Stimulated activated memory B cell treated with anti-CD40 and anti-IgM and Interleukin-4, amounts not matched to agents 10 μg/mL and 1 μg/mL and 100 μg/mL, for 72 hours (primary cell): ENCODE data around the gene COL10A1.

Experiments used
- ATAC-seq: fragments of 150-1000 bp; cut with Tn5 transposase; 2 replicates; pipeline ENCODE4 v1.10.0; 2021
- H3K27ac Mint-ChIP-seq: one replicate; pipeline ENCODE4 v1.8.0; 2022; ENCODE audit warnings: mild to moderate bottlenecking, mixed read lengths
- H3K27me3 Mint-ChIP-seq: one replicate; pipeline ENCODE4 v1.8.0; 2022; ENCODE audit warnings: mixed read lengths
- H3K36me3 Mint-ChIP-seq: one replicate; pipeline ENCODE4 v1.8.0; 2022; ENCODE audit warnings: mixed read lengths
- H3K4me1 Mint-ChIP-seq: one replicate; pipeline ENCODE4 v1.8.0; 2022; ENCODE audit warnings: mixed read lengths
- H3K4me3 Mint-ChIP-seq: one replicate; pipeline ENCODE4 v1.8.0; 2022; ENCODE audit warnings: mild to moderate bottlenecking, moderate library complexity, mixed read lengths
- H3K9me3 Mint-ChIP-seq: one replicate; pipeline ENCODE4 v1.8.0; 2022; ENCODE audit warnings: mixed read lengths

COL10A1 gene

GRCh38 chr6:116145803-116146675 lies 20.1 kb upstream of the COL10A1 start:
- Mint-ChIP-seq H3K27me3 (no peaks in the 10 kb centered on the region), H3K27ac (no peak overlapping the region), H3K4me1 (no peaks in the 10 kb centered on the region), H3K36me3 (no peaks in the 10 kb centered on the region), H3K9me3 (no peaks in the 10 kb centered on the region), H3K4me3 (no peak overlapping the region)
- ATAC-seq, result no peak

GRCh38 chr6:116144605-116145004 lies 18.7 kb upstream of the COL10A1 start:
- no peak overlapping the region for H3K27ac Mint-ChIP-seq
- H3K4me1 Mint-ChIP-seq, result no peaks in the 10 kb centered on the region
- no peak for ATAC-seq
- no peaks in the 10 kb centered on the region for H3K9me3 Mint-ChIP-seq
- no peaks in the 10 kb centered on the region for H3K27me3 Mint-ChIP-seq
- H3K36me3 Mint-ChIP-seq, result peaks cover 8% of the 10 kb centered on the region
- no peak overlapping the region for H3K4me3 Mint-ChIP-seq

- Mint-ChIP-seq H3K36me3 (peaks cover 22% of the 10 kb centered on the region), H3K27ac (no peak overlapping the region), H3K4me1 (peaks cover 6% of the 10 kb centered on the region), H3K9me3 (no peaks in the 10 kb centered on the region), H3K27me3 (no peaks in the 10 kb centered on the region), H3K4me3 (no peak overlapping the region)
- ATAC-seq, result no peak
Observed at GRCh38 chr6:116139917-116140316, 14.0 kb upstream of the COL10A1 start.

- H3K4me3 Mint-ChIP-seq, result no peak overlapping the region
- no peaks in the 10 kb centered on the region for H3K9me3 Mint-ChIP-seq
- peaks cover 45% of the 10 kb centered on the region for H3K36me3 Mint-ChIP-seq
- no peak overlapping the region for H3K27ac Mint-ChIP-seq
- peaks cover 6% of the 10 kb centered on the region for H3K4me1 Mint-ChIP-seq
- no peaks in the 10 kb centered on the region for H3K27me3 Mint-ChIP-seq
- peak; percentile 20 for ATAC-seq
Observed at GRCh38 chr6:116136933-116137340, 11.0 kb upstream of the COL10A1 start.

GRCh38 chr6:116136373-116136772 lies 10.4 kb upstream of the COL10A1 start:
- Mint-ChIP-seq H3K4me3 (no peak overlapping the region), H3K4me1 (peaks cover 6% of the 10 kb centered on the region), H3K36me3 (peaks cover 50% of the 10 kb centered on the region), H3K9me3 (peaks cover 3% of the 10 kb centered on the region), H3K27me3 (no peaks in the 10 kb centered on the region), H3K27ac (no peak overlapping the region)
- ATAC-seq, result no peak

- no peaks in the 10 kb centered on the region for H3K27me3 Mint-ChIP-seq
Observed at GRCh38 chr6:116133453-116133852, 7.5 kb upstream of the COL10A1 start.

GRCh38 chr6:116127771-116128493 lies 2.0 kb upstream of the COL10A1 start:
- Mint-ChIP-seq H3K27ac (no peak overlapping the region), H3K36me3 (peaks cover 37% of the 10 kb centered on the region), H3K4me3 (no peak overlapping the region), H3K4me1 (no peaks in the 10 kb centered on the region), H3K9me3 (peaks cover 3% of the 10 kb centered on the region), H3K27me3 (no peaks in the 10 kb centered on the region)
- ATAC-seq, result no peak

More at GRCh38 chr6:116133453-116133852, 7.5 kb upstream of the COL10A1 start:
- Mint-ChIP-seq H3K4me3 (no peak overlapping the region), H3K36me3 (peaks cover 56% of the 10 kb centered on the region), H3K4me1 (peaks cover 6% of the 10 kb centered on the region), H3K9me3 (peaks cover 3% of the 10 kb centered on the region), H3K27ac (no peak overlapping the region)
- no peak for ATAC-seq

GRCh38 chr6:116120430-116120829 lies 5.5 kb downstream of the COL10A1 start:
- ATAC-seq, result no peak
- Mint-ChIP-seq H3K36me3 (peaks cover 16% of the 10 kb centered on the region), H3K4me1 (no peaks in the 10 kb centered on the region), H3K27ac (no peak overlapping the region), H3K4me3 (no peak overlapping the region), H3K9me3 (no peaks in the 10 kb centered on the region), H3K27me3 (no peaks in the 10 kb centered on the region)

- Mint-ChIP-seq H3K27ac (no peak overlapping the region), H3K4me1 (no peaks in the 10 kb centered on the region), H3K27me3 (no peaks in the 10 kb centered on the region), H3K4me3 (no peak overlapping the region), H3K9me3 (no peaks in the 10 kb centered on the region), H3K36me3 (peaks cover 28% of the 10 kb centered on the region)
- no peak for ATAC-seq
Observed at GRCh38 chr6:116118608-116119007, 7.3 kb downstream of the COL10A1 start.

GRCh38 chr6:116115781-116116180 lies 10.2 kb downstream of the COL10A1 start:
- Mint-ChIP-seq H3K9me3 (no peaks in the 10 kb centered on the region), H3K27me3 (no peaks in the 10 kb centered on the region), H3K36me3 (peaks cover 38% of the 10 kb centered on the region), H3K4me1 (no peaks in the 10 kb centered on the region), H3K4me3 (no peak overlapping the region), H3K27ac (no peak overlapping the region)
- ATAC-seq, result no peak

- H3K36me3 Mint-ChIP-seq, result peaks cover 58% of the 10 kb centered on the region
Observed at GRCh38 chr6:116113386-116113785, 12.5 kb downstream of the COL10A1 start.

GRCh38 chr6:116111552-116112528 lies 14.1 kb downstream of the COL10A1 start:
- no peak for ATAC-seq
- no peak overlapping the region for H3K27ac Mint-ChIP-seq
- H3K27me3 Mint-ChIP-seq, result no peaks in the 10 kb centered on the region
- peaks cover 58% of the 10 kb centered on the region for H3K36me3 Mint-ChIP-seq
- H3K4me3 Mint-ChIP-seq, result no peak overlapping the region
- H3K9me3 Mint-ChIP-seq, result no peaks in the 10 kb centered on the region
- H3K4me1 Mint-ChIP-seq, result no peaks in the 10 kb centered on the region

More at GRCh38 chr6:116113386-116113785, 12.5 kb downstream of the COL10A1 start:
- no peaks in the 10 kb centered on the region for H3K9me3 Mint-ChIP-seq
- H3K4me1 Mint-ChIP-seq, result no peaks in the 10 kb centered on the region
- no peak for ATAC-seq
- H3K27ac Mint-ChIP-seq, result no peak overlapping the region
- no peaks in the 10 kb centered on the region for H3K27me3 Mint-ChIP-seq
- no peak overlapping the region for H3K4me3 Mint-ChIP-seq

GRCh38 chr6:116108836-116109235 lies 17.1 kb downstream of the COL10A1 start:
- Mint-ChIP-seq H3K4me3 (no peak overlapping the region), H3K27me3 (no peaks in the 10 kb centered on the region), H3K36me3 (peaks cover 56% of the 10 kb centered on the region), H3K4me1 (peaks cover 22% of the 10 kb centered on the region), H3K9me3 (no peaks in the 10 kb centered on the region), H3K27ac (no peak overlapping the region)
- ATAC-seq, result no peak

- Mint-ChIP-seq H3K27ac (peak overlapping the region; percentile 33), H3K36me3 (peaks cover 38% of the 10 kb centered on the region), H3K9me3 (no peaks in the 10 kb centered on the region), H3K4me1 (peaks cover 46% of the 10 kb centered on the region), H3K4me3 (no peak overlapping the region), H3K27me3 (no peaks in the 10 kb centered on the region)
- no peak for ATAC-seq
Observed at GRCh38 chr6:116106146-116106545, 19.8 kb downstream of the COL10A1 start.

GRCh38 chr6:116105247-116105646 lies 20.7 kb downstream of the COL10A1 start:
- Mint-ChIP-seq H3K9me3 (no peaks in the 10 kb centered on the region), H3K36me3 (peaks cover 29% of the 10 kb centered on the region), H3K27ac (peak overlapping the region; percentile 33), H3K27me3 (no peaks in the 10 kb centered on the region), H3K4me1 (peaks cover 50% of the 10 kb centered on the region), H3K4me3 (no peak overlapping the region)
- no peak for ATAC-seq
